ENCODE data around the gene FRAT2.

FRAT2 gene

GRCh38 chr10:97376413-97376812, 41.9 kb upstream of the FRAT2 start:
- H3K4me3 ChIP-seq (ENCODE audit: low read depth, low read length) = no peak overlapping the region
- TF ChIP-seq CTCF (IDR thresholded peaks at IDR 0.05; ENCODE audit: insufficient read depth, low read depth, low read length, missing control alignments) = no peak
- DNase-seq (ENCODE audit: low read depth) = no peak

- no peak overlapping the region for H3K4me3 ChIP-seq (ENCODE audit: low read depth, low read length)
- no peak for TF ChIP-seq CTCF (IDR thresholded peaks at IDR 0.05; ENCODE audit: insufficient read depth, low read depth, low read length, missing control alignments)
- DNase-seq (ENCODE audit: low read depth) = no peak
Measured at GRCh38 chr10:97373456-97373855, 38.9 kb upstream of the FRAT2 start.

- TF ChIP-seq CTCF (IDR thresholded peaks at IDR 0.05; ENCODE audit: insufficient read depth, low read depth, low read length, missing control alignments) = no peak
- no peak overlapping the region for H3K4me3 ChIP-seq (ENCODE audit: low read depth, low read length)
- DNase-seq (ENCODE audit: low read depth) = no peak
Measured at GRCh38 chr10:97372233-97372875, 37.8 kb upstream of the FRAT2 start.

- DNase-seq (ENCODE audit: low read depth) = no peak
- TF ChIP-seq CTCF (IDR thresholded peaks at IDR 0.05; ENCODE audit: insufficient read depth, low read depth, low read length, missing control alignments) = no peak
- no peak overlapping the region for H3K4me3 ChIP-seq (ENCODE audit: low read depth, low read length)
Measured at GRCh38 chr10:97371696-97372095, 37.2 kb upstream of the FRAT2 start.

- TF ChIP-seq CTCF (IDR thresholded peaks at IDR 0.05; ENCODE audit: insufficient read depth, low read depth, low read length, missing control alignments) = no peak
- no peak overlapping the region for H3K4me3 ChIP-seq (ENCODE audit: low read depth, low read length)
- DNase-seq (ENCODE audit: low read depth) = no peak
Measured at GRCh38 chr10:97367126-97367649, 32.7 kb upstream of the FRAT2 start.

- H3K4me3 ChIP-seq (ENCODE audit: low read depth, low read length) = no peak overlapping the region
- TF ChIP-seq CTCF (IDR thresholded peaks at IDR 0.05; ENCODE audit: insufficient read depth, low read depth, low read length, missing control alignments) = no peak
- no peak for DNase-seq (ENCODE audit: low read depth)
Measured at GRCh38 chr10:97366572-97366971, 32.0 kb upstream of the FRAT2 start.

All from GM12865 (cell line).